Measurements from ENCODE around the gene FAM72A. TPM values are rescaled to one million over a fixed set of nuclear protein-coding genes. Genes with fewer than 3 reads are reported as not detected.
"Not testable (repeated sequence)": the region's sequence is repeated elsewhere in the genome, so short reads cannot be mapped to it uniquely, and the experiment has no call there.

FAM72A gene
- 8.1 and 8.8 TPM in 2 replicates for polyA plus RNA-seq (2012; rRNA removed)
- 8.9 and 9.2 TPM in 2 replicates for polyA plus RNA-seq (2012; cell fraction: cytosol; rRNA removed)
- 11.8 and 13.9 TPM in 2 replicates for polyA plus RNA-seq (2012; cell fraction: nucleus; rRNA removed)

GRCh38 chr1:206202789-206203363 is at the start of gene FAM72A:
Gene FAM72A (minus strand): TSS chr1:206202839. CDS start chr1:206202025, 814 bp downstream.
- Histone ChIP-seq H3K4me3 (ENCODE audit: low read depth in 2 of 2, low read length in 1 of 2) (peak within 1 kb of the TSS; percentile 35 to 49; a peak in 2 of 4 replicates), H3K9ac (peak within 1 kb of the TSS; percentile 79), H3K27ac (ENCODE audit: low read depth in 2 of 2, low read length in 1 of 2) (peak within 1 kb of the TSS in 1 of 2 experiments; percentile 62; a peak in 2 of 4 replicates)
- CTCF ChIA-PET; POLR2A ChIA-PET; H3K9me3 ChIP-seq; H4K20me1 ChIP-seq (ENCODE audit: insufficient read depth); H3F3A ChIP-seq (replicated peaks; ENCODE audit: insufficient read depth); H3K9me2 ChIP-seq; H2AFZ ChIP-seq (ENCODE audit: low read depth); H3K79me2 ChIP-seq (ENCODE audit: insufficient read depth); H3K4me1 ChIP-seq (ENCODE audit: control insufficient read depth in 1 of 2, insufficient read depth in 2 of 2, low read depth in 1 of 2, low read length in 1 of 2); H3K27me3 ChIP-seq (ENCODE audit: insufficient read depth); H3K36me3 ChIP-seq (replicated peaks in 1 of 2; ENCODE audit: control insufficient read depth in 1 of 2, insufficient read depth in 2 of 2, low read length in 1 of 2); H3K4me2 ChIP-seq: not testable (repeated sequence)
- WGBS (ENCODE audit: low lambda C conversion rate), result under 1% methylated on average over 9 of the region's 36 CpGs
- DNase-seq, result peak; percentile 70
- TF ChIP-seq, protein P1, sequence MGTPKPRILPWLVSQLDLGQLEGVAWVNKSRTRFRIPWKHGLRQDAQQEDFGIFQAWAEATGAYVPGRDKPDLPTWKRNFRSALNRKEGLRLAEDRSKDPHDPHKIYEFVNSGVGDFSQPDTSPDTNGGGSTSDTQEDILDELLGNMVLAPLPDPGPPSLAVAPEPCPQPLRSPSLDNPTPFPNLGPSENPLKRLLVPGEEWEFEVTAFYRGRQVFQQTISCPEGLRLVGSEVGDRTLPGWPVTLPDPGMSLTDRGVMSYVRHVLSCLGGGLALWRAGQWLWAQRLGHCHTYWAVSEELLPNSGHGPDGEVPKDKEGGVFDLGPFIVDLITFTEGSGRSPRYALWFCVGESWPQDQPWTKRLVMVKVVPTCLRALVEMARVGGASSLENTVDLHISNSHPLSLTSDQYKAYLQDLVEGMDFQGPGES (IDR thresholded peaks at IDR 0.05; ENCODE audit: low read depth, low read length), result peak; percentile 41; the same call in 1 of the 2 replicates
- TF ChIP-seq PBX3 (IDR thresholded peaks at IDR 0.05), result peak; percentile 15; the same call in 1 of the 2 replicates
- peak; percentile 47 for TF ChIP-seq CHD2 (IDR thresholded peaks at IDR 0.05; ENCODE audit: low read length, partially characterized antibody)

GRCh38 chr1:206250953-206251681 is 48.5 kb upstream of the FAM72A start:
- H3K27me3 ChIP-seq (ENCODE audit: insufficient read depth); H4K20me1 ChIP-seq (ENCODE audit: insufficient read depth); H3K4me2 ChIP-seq; DNase-seq; H3K4me1 ChIP-seq (ENCODE audit: control insufficient read depth in 1 of 2, insufficient read depth in 2 of 2, low read depth in 1 of 2, low read length in 1 of 2); H3K79me2 ChIP-seq (ENCODE audit: insufficient read depth); H3F3A ChIP-seq (replicated peaks; ENCODE audit: insufficient read depth); H3K9me2 ChIP-seq; H3K9ac ChIP-seq; H3K9me3 ChIP-seq; H3K36me3 ChIP-seq (replicated peaks in 1 of 2; ENCODE audit: control insufficient read depth in 1 of 2, insufficient read depth in 2 of 2, low read length in 1 of 2); CTCF ChIA-PET; H3K4me3 ChIP-seq (ENCODE audit: low read depth in 2 of 2, low read length in 1 of 2); POLR2A ChIA-PET; H2AFZ ChIP-seq (ENCODE audit: low read depth); H3K27ac ChIP-seq (ENCODE audit: low read depth in 2 of 2, low read length in 1 of 2): not testable (repeated sequence)
- 93% methylated on average over 2 of the region's 3 CpGs for WGBS (ENCODE audit: low lambda C conversion rate)

GRCh38 chr1:206246129-206246886 is 43.7 kb upstream of the FAM72A start:
- H3K9me2 ChIP-seq; H3K79me2 ChIP-seq (ENCODE audit: insufficient read depth); CTCF ChIA-PET; H3K27me3 ChIP-seq (ENCODE audit: insufficient read depth); H3K36me3 ChIP-seq (replicated peaks in 1 of 2; ENCODE audit: control insufficient read depth in 1 of 2, insufficient read depth in 2 of 2, low read length in 1 of 2); H3K9me3 ChIP-seq; H3K4me1 ChIP-seq (ENCODE audit: control insufficient read depth in 1 of 2, insufficient read depth in 2 of 2, low read depth in 1 of 2, low read length in 1 of 2); H2AFZ ChIP-seq (ENCODE audit: low read depth); H4K20me1 ChIP-seq (ENCODE audit: insufficient read depth); POLR2A ChIA-PET; H3K27ac ChIP-seq (ENCODE audit: low read depth in 2 of 2, low read length in 1 of 2); H3K4me3 ChIP-seq (ENCODE audit: low read depth in 2 of 2, low read length in 1 of 2); H3F3A ChIP-seq (replicated peaks; ENCODE audit: insufficient read depth); DNase-seq; H3K9ac ChIP-seq; H3K4me2 ChIP-seq: not testable (repeated sequence)
- no CpG with 5 or more reads among the region's 10 CpGs for WGBS (ENCODE audit: low lambda C conversion rate)

DNA sequence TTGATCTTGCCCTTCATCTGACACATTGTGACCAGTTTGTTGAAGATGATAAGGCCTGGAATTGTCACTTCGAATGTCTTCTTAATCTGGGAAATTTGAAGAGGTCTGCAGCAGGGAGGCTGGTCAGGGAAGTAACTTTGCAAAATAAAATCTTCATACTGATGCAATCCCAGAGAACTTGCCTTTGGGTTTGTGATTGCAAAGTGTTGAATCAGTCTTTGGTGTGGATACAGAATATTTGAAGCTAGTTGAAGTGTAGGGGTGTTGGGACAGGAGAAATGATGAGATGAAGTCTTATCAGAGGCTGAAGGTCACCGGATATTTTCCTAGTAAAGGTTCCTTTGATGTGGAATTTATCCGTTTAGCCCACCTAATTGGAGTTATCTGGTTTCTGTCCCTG is 42.8 kb upstream of the FAM72A start:
- H3K9me2 ChIP-seq; POLR2A ChIA-PET; H3K36me3 ChIP-seq (replicated peaks in 1 of 2; ENCODE audit: control insufficient read depth in 1 of 2, insufficient read depth in 2 of 2, low read length in 1 of 2); H3K4me3 ChIP-seq (ENCODE audit: low read depth in 2 of 2, low read length in 1 of 2); DNase-seq; H3K9ac ChIP-seq; H3F3A ChIP-seq (replicated peaks; ENCODE audit: insufficient read depth); H3K4me2 ChIP-seq; H3K4me1 ChIP-seq (ENCODE audit: control insufficient read depth in 1 of 2, insufficient read depth in 2 of 2, low read depth in 1 of 2, low read length in 1 of 2); H3K27ac ChIP-seq (ENCODE audit: low read depth in 2 of 2, low read length in 1 of 2); H3K9me3 ChIP-seq; H2AFZ ChIP-seq (ENCODE audit: low read depth); CTCF ChIA-PET; H3K27me3 ChIP-seq (ENCODE audit: insufficient read depth); H4K20me1 ChIP-seq (ENCODE audit: insufficient read depth): not testable (repeated sequence)
- WGBS (ENCODE audit: low lambda C conversion rate), result 100% methylated on average over 1 of the region's 3 CpGs
- peaks cover 14% of the 10 kb centered on the region; the same call in 1 of the 2 replicates for H3K79me2 ChIP-seq (ENCODE audit: insufficient read depth)

GRCh38 chr1:206243335-206243734 is 40.7 kb upstream of the FAM72A start:
- H3K4me3 ChIP-seq (ENCODE audit: low read depth in 2 of 2, low read length in 1 of 2); H3K4me1 ChIP-seq (ENCODE audit: control insufficient read depth in 1 of 2, insufficient read depth in 2 of 2, low read depth in 1 of 2, low read length in 1 of 2); H3K4me2 ChIP-seq; H4K20me1 ChIP-seq (ENCODE audit: insufficient read depth); DNase-seq; H3K9me3 ChIP-seq; CTCF ChIA-PET; H3K27me3 ChIP-seq (ENCODE audit: insufficient read depth); H3F3A ChIP-seq (replicated peaks; ENCODE audit: insufficient read depth); H3K36me3 ChIP-seq (replicated peaks in 1 of 2; ENCODE audit: control insufficient read depth in 1 of 2, insufficient read depth in 2 of 2, low read length in 1 of 2); H3K9ac ChIP-seq; POLR2A ChIA-PET; H3K27ac ChIP-seq (ENCODE audit: low read depth in 2 of 2, low read length in 1 of 2); H3K9me2 ChIP-seq; H2AFZ ChIP-seq (ENCODE audit: low read depth): not testable (repeated sequence)
- H3K79me2 ChIP-seq (ENCODE audit: insufficient read depth), result peaks cover 13% of the 10 kb centered on the region; the same call in 1 of the 2 replicates
- 94% methylated on average over 3 of the region's 3 CpGs for WGBS (ENCODE audit: low lambda C conversion rate)
